Activated naive CD8-positive, alpha-beta T cell (primary cell): Measurements from ENCODE around the gene ZNF772.
"Not testable (repeated sequence)": the region's sequence is repeated elsewhere in the genome, so short reads cannot be mapped to it uniquely, and the experiment has no call there.

Experiments used
- H3K27ac Mint-ChIP-seq: one replicate; pipeline ENCODE4 v1.8.0; 2021; ENCODE audit warnings: mixed read lengths
- H3K27me3 Mint-ChIP-seq: one replicate; pipeline ENCODE4 v1.8.0; 2021; ENCODE audit warnings: mixed read lengths
- H3K36me3 Mint-ChIP-seq: one replicate; pipeline ENCODE4 v1.8.0; 2021; ENCODE audit warnings: mixed read lengths
- H3K4me1 Mint-ChIP-seq: one replicate; pipeline ENCODE4 v1.8.0; 2021; ENCODE audit warnings: low read depth, mixed read lengths
- H3K4me3 Mint-ChIP-seq: one replicate; pipeline ENCODE4 v1.8.0; 2021; ENCODE audit warnings: mild to moderate bottlenecking, mixed read lengths
- H3K9me3 Mint-ChIP-seq: one replicate; pipeline ENCODE4 v1.8.0; 2021; ENCODE audit warnings: low read depth, mixed read lengths

Gene ZNF772

DNA sequence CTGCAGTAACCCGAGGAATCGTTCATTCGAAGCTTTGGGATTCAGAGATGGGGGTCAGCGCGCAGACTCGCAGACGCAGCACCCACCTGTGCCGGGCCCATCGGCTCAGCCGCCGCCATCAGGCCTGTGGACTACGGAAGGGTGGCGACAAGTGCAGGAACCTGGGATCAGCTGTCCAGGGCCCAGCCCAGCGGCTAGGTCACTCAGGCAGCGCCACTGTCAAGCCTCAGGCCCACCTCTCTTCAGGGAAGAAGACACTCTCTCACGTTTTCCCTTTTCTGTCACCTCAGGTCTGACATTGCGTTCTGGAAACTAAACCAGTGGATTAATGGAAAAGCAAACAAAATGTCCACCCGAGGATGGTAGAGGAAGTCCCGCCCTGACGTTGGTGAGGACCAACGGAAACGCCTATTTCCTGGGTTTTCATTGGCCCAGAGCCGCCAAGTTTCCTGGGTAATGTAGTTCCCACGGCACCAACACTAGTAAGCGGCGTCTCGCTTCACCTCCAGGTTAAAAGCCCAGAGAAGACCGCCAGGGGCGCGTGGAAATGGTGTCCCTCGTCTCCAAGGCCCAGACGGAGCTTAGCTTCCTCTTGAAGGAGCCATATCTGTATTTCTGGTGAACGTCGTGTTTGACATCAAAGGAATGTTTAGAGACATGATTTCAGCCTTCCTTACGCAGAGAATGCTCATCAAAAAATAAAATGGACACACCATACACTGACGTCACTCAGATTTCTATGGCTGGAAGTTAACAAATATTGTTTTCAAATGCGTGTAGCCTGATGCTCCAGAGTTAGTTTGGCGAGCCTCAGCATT, at the start of gene ZNF772:
Gene ZNF772 (minus strand): TSS at position 376 of the 818 bp plus-strand sequence. CDS start 257 bp downstream, at position 119.
- Mint-ChIP-seq H3K36me3 (peaks cover 46% of the 10 kb centered on the region), H3K27ac (peak within 1 kb of the TSS; percentile 89), H3K4me3 (peak within 1 kb of the TSS; percentile 85), H3K9me3 (peaks cover 33% of the 10 kb centered on the region), H3K4me1 (peaks cover 12% of the 10 kb centered on the region), H3K27me3 (peaks cover 2% of the 10 kb centered on the region)

DNA sequence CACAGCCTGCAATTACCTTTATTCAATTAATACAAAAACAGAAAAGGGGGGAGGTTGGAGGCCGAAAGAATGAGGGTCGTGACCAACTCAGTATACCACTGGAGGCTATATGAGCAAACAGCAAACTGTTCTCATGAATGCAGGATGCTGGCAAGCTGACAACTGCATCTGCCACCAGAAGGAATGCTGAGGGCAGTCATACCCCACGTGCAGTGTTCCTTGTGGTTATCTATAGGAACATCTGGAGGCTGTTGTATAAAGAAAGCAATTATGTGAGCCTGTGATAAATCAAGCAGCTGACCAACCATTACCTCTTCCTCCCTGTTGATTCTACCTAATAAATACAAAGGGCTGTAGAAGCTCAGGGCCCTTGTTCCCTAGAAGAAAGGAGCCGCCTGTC, 40.7 kb upstream of the ZNF772 start:
- H3K27me3 Mint-ChIP-seq, H3K27ac Mint-ChIP-seq, H3K4me1 Mint-ChIP-seq, H3K4me3 Mint-ChIP-seq: not testable (repeated sequence)
- H3K9me3 Mint-ChIP-seq, result peaks cover 36% of the 10 kb centered on the region
- peaks cover 58% of the 10 kb centered on the region for H3K36me3 Mint-ChIP-seq

DNA sequence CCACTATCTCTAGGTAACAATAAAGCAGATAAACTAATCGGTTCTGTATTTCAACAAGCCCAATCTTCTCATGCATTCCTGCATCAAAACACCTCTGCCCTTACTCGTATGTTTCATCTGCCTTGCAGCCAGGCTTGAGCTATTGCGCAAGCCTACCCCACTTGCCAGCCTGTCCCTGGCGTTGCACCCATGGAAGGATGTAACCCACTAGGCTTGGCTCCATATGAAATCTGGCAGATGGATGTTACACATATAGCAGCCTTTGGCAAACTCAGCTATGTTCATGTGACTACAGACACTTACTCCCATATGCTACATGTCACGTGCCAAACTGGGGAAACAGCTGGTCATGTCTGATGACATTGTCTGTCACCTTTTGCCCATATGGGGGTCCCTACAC, 37.9 kb upstream of the ZNF772 start:
- H3K27me3 Mint-ChIP-seq, result no peaks in the 10 kb centered on the region
- peaks cover 40% of the 10 kb centered on the region for H3K9me3 Mint-ChIP-seq

DNA sequence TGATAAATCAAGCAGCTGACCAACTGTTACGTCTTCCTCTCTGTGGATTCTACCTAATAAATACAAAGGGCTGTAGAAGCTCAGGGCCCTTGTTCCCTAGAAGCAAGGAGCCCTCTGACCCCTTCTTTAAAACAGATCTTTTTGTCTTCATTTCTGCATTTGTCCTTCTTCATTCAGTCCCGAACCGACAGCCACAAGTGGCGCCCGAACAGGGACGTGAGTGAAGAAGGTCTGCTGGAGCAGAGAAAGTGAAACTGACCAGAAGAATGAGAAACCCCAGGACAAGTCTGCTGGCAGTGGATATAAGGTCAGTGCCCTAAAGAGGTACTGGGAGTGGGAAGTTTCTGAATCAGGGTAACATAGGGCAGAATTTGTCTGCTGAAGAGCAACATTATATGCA, 35.5 kb upstream of the ZNF772 start:
- Mint-ChIP-seq H3K4me1 (no peaks in the 10 kb centered on the region), H3K27ac (no peak overlapping the region), H3K9me3 (peaks cover 54% of the 10 kb centered on the region), H3K4me3 (no peak overlapping the region), H3K36me3 (peaks cover 73% of the 10 kb centered on the region), H3K27me3 (no peaks in the 10 kb centered on the region)

More for the DNA sequence above, 37.9 kb upstream of the ZNF772 start:
- Mint-ChIP-seq H3K4me1 (no peaks in the 10 kb centered on the region), H3K27ac (no peak overlapping the region), H3K36me3 (peaks cover 65% of the 10 kb centered on the region), H3K4me3 (no peak overlapping the region)

DNA sequence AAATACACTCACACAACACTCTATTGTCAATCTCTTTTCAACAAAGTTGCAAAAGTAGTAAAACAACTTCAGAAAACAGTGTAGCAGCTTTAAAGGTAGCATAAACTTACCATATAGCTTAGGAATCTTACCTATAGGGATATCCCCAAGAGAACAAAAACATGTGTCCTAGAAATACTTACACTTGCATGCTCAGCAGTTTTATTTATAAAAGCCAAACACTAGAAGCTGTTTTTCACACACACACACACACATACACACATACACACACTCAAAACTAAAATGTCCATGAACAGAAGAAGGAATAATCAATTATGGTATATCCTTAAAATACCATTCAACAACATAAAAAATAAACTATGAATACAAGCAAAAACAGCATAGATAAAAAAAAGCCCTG, 34.1 kb upstream of the ZNF772 start:
- Mint-ChIP-seq H3K36me3 (peaks cover 72% of the 10 kb centered on the region), H3K4me1 (no peaks in the 10 kb centered on the region), H3K27ac (no peak overlapping the region), H3K27me3 (no peaks in the 10 kb centered on the region), H3K9me3 (peaks cover 45% of the 10 kb centered on the region), H3K4me3 (no peak overlapping the region)

DNA sequence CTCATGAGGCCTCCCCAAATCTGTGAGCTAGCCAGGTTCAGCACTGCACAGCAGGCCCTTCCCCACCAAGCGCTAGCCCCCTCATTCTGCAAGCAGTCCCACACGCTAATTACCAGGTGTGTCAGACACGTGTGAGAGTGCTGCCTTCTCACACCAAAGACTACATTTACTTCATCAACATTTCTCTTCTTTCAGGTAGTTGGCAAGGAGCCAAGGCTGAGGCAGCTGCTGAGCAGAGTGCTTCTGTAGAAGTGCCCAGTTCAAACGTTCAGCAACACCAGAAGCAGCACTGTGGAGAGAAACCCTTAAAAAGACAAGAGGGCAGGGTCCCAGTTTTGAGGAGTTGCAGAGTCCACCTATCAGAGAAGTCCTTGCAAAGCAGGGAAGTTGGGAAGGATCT, 28.8 kb upstream of the ZNF772 start:
- H3K27ac Mint-ChIP-seq, result no peak overlapping the region
- H3K4me1 Mint-ChIP-seq, result peaks cover 13% of the 10 kb centered on the region
- H3K27me3 Mint-ChIP-seq, result no peaks in the 10 kb centered on the region
- peaks cover 28% of the 10 kb centered on the region for H3K9me3 Mint-ChIP-seq
- no peak overlapping the region for H3K4me3 Mint-ChIP-seq
- H3K36me3 Mint-ChIP-seq, result peaks cover 69% of the 10 kb centered on the region

DNA sequence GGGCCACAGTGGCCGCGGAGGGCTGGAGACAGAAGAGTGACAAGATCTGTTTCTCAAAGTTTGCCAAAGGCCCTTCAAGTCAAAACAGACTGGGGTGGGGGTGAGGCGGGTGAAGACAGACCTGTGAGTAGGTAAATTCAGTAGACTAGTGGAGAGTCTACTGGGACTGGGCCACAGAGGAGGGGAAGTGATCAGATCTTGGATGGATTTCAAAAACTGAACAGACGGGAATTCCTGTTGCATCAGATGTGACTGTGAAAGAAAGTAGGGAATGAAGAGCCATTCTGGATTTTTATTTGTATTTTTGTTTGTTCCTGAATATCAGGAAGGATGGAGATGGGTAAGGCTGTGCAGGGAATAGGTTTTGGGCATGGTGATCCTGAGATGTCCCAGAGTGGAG, 23.0 kb upstream of the ZNF772 start:
- Mint-ChIP-seq H3K9me3 (peaks cover 21% of the 10 kb centered on the region), H3K36me3 (peaks cover 38% of the 10 kb centered on the region), H3K4me3 (peak overlapping the region; percentile 86), H3K4me1 (peaks cover 24% of the 10 kb centered on the region), H3K27ac (peak overlapping the region; percentile 59)
- not testable (repeated sequence) for H3K27me3 Mint-ChIP-seq

DNA sequence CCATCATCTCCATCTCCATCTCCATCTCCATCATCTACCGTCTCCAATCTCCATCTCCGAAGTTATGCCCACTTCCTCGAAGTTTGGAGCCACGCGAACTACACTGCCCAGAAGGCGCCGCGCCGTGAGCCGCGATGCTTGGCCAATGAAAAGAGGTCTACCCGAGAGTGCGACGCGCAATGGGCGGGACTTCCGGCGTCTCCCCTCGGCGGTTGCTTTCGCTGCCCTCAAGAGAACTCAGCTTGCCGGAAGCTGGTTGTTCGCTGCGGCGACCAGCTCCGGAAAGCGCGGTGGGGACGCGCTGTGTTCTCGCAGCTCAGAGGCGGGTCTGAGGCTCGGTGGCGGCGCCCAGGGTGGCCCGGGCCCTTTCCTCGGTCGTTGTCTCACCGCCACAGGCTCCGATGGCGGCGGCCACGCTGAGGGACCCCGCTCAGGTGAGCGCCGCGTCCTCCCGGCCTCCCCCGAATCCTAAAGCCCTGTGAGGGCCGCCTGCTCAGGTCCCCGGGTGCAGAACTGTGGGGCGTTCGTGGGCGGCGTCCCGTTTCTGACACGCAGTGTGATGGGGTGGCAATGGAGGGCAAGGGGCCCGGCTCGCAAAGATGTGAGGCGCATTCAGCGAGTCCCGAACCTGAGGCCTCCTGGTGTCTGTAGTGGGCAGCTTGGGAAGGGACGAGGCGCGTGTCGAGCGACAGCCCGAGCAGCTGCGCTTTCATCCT, 22.5 kb upstream of the ZNF772 start, which contains the start of gene ZNF773:
Gene ZNF773 (plus strand): TSS at position 259 of the 716 bp plus-strand sequence. CDS start 143 bp downstream, at position 402.
- H3K4me1 Mint-ChIP-seq, result peaks cover 24% of the 10 kb centered on the region
- H3K36me3 Mint-ChIP-seq, result peaks cover 38% of the 10 kb centered on the region
- H3K27ac Mint-ChIP-seq, result peak within 1 kb of the TSS; percentile 74
- peak within 1 kb of the TSS; percentile 86 for H3K4me3 Mint-ChIP-seq
- H3K27me3 Mint-ChIP-seq, result not testable (repeated sequence)
- H3K9me3 Mint-ChIP-seq, result peaks cover 23% of the 10 kb centered on the region

DNA sequence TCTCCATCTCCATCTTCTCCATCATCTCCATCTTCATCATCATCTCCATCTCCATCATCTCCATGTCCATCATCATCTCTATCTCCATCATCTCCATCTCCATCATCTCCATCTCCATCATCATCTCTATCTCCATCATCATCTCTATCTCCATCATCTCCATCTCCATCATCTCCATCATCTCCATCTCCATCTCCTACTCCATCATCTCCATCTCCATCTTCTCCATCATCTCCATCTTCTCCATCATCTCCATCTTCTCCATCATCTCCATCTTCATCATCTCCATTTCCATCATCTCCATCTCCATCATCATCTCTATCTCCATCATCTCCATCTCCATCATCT, 21.9 kb upstream of the ZNF772 start:
- Mint-ChIP-seq H3K9me3 (peaks cover 28% of the 10 kb centered on the region), H3K36me3 (peaks cover 41% of the 10 kb centered on the region), H3K4me1 (peaks cover 24% of the 10 kb centered on the region), H3K4me3 (peak overlapping the region; percentile 86), H3K27ac (peak overlapping the region; percentile 74)
- H3K27me3 Mint-ChIP-seq, result not testable (repeated sequence)

DNA sequence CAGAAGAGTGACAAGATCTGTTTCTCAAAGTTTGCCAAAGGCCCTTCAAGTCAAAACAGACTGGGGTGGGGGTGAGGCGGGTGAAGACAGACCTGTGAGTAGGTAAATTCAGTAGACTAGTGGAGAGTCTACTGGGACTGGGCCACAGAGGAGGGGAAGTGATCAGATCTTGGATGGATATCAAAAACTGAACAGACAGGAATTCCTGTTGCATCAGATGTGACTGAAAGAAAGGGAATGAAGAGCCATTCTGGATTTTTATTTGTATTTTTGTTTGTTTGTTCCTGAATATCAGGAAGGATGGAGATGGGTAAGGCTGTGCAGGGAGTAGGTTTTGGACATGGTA, 10.9 kb upstream of the ZNF772 start:
- peaks cover 41% of the 10 kb centered on the region for H3K36me3 Mint-ChIP-seq
- H3K27me3 Mint-ChIP-seq, H3K27ac Mint-ChIP-seq: not testable (repeated sequence)
- peaks cover 13% of the 10 kb centered on the region for H3K9me3 Mint-ChIP-seq
- peak overlapping the region; percentile 81 for H3K4me3 Mint-ChIP-seq
- peaks cover 14% of the 10 kb centered on the region for H3K4me1 Mint-ChIP-seq

DNA sequence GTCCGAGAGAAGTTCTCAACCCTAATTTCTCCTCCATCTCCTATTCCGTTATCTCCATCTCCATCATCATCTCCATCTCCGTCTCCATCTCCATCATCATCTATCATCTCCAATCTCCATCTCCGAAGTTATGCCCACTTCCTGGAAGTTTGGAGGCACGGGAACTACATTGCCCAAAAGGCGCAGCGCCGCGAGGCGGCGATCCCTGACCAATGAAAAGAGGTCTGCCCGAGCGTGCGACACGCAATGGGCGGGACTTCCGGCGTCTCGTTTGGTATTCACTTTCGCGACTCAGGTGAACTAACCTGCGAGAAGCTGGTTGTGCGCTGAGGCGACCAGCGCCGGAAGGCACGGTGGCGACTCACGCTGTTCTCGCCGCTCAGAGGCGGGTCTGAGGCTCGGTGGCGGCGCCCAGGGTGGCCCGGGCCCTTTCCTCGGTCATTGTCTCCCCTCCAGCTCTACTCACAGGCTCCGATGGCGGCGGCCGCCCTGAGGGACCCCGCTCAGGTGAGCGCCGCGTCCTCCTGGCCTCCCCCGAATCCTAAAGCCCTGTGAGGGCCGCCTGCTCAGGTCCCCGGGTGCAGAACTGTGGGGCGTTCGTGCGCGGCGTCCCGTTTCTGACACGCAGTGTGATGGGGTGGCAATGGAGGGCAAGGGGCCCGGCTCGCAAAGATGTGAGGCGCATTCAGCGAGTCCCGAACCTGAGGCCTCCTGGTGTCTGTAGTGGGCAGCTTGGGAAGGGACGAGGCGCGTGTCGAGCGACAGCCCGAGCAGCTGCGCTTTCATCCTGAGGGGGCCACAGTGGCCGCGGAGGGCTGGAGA, 10.3 kb upstream of the ZNF772 start, which contains the start of gene ZNF419:
Gene ZNF419 (plus strand): TSS at position 274 of the 822 bp plus-strand sequence. CDS start 201 bp downstream, at position 475.
- not testable (repeated sequence) for H3K27me3 Mint-ChIP-seq
- Mint-ChIP-seq H3K4me3 (peak within 1 kb of the TSS; percentile 81), H3K36me3 (peaks cover 35% of the 10 kb centered on the region), H3K27ac (peak within 1 kb of the TSS; percentile 88), H3K9me3 (peaks cover 13% of the 10 kb centered on the region), H3K4me1 (peaks cover 14% of the 10 kb centered on the region)

DNA sequence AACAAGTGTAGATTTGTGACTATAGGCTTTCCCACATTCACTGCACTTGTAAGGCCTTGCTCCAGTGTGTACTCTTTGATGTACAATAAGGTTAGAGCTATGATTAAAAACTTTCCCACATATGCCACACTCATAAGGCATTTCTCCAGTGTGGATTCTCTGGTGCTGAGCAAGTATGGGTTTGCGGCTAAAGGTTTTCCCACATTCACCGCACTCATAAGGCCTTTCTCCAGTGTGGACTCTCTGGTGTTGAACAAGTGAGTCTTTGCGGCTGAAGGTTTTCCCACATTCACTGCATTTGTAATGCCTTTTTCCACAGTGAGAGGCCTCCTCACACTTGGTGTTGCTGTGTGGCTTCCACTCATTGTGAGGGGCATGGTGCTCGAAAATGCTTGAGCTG, 3.7 kb downstream of the ZNF772 start:
- H3K4me1 Mint-ChIP-seq, result peaks cover 12% of the 10 kb centered on the region
- H3K27me3 Mint-ChIP-seq, result no peaks in the 10 kb centered on the region
- no peak overlapping the region for H3K27ac Mint-ChIP-seq
- H3K36me3 Mint-ChIP-seq, result peaks cover 69% of the 10 kb centered on the region
- H3K4me3 Mint-ChIP-seq, result no peak overlapping the region
- peaks cover 47% of the 10 kb centered on the region for H3K9me3 Mint-ChIP-seq

DNA sequence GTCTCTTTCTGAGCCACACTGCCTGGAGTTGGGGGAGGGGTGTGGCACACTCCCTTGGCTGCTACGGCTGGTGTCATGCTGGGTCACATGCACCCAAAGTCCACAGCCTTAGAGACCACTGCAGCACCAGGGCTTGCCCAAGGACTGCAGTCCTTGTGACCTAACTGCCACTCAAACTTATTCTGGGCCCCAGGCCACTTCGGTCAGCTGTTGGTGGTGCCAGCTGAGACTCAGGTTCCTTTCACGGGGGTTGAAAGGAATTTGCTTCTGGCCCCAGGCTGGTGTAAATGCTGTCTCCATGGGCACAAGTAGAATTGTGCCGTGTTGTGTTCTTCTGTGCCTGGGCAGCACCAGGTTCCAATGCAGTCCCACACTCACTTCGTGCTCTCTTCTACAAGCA, 10.9 kb downstream of the ZNF772 start:
- no peak overlapping the region for H3K4me3 Mint-ChIP-seq
- H3K27ac Mint-ChIP-seq, result no peak overlapping the region
- H3K9me3 Mint-ChIP-seq, result peaks cover 40% of the 10 kb centered on the region
- H3K36me3 Mint-ChIP-seq, result peaks cover 43% of the 10 kb centered on the region
- H3K4me1 Mint-ChIP-seq, result no peaks in the 10 kb centered on the region
- H3K27me3 Mint-ChIP-seq, result no peaks in the 10 kb centered on the region

DNA sequence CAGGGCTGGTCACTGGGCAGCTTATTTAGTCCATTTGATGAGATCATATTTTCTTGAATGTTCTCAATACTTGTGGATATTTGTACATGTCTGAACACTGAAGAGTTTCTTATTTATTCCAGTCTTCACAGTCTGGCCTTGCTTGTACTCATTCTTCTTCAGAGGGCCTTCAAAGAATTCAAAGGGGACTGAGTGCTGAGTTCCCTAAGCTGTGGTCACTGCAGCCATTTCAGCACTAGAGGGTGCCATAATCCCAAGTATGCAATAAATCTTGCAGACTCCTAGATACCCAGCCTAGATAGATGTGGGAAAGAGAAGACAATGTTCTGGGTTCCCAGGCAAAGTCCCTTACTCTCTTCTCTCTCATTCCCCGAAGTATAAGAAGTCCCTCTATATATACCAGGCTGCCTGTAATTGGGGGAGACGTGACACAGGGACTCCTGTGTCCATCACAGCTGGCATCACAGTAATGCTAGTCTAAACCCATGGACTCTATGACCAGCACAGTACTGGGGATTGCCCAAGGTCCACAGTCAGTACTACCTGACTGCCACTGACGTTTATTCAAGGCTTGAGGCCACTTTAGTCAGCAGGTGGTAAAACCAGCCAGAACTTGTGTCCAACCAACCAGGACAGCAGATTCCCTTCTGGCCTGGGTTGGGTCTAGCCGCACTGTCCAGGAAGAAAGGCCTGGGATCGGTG, 11.5 kb downstream of the ZNF772 start:
- Mint-ChIP-seq H3K36me3 (peaks cover 45% of the 10 kb centered on the region), H3K27me3 (no peaks in the 10 kb centered on the region), H3K4me1 (no peaks in the 10 kb centered on the region), H3K27ac (no peak overlapping the region), H3K9me3 (peaks cover 40% of the 10 kb centered on the region), H3K4me3 (no peak overlapping the region)
